PC-3 (cell line): ENCODE data around the gene NHS. TPM values are rescaled to one million over a fixed set of nuclear protein-coding genes. Genes with fewer than 3 reads are reported as not detected.

ENCODE experiments used
- ATAC-seq: fragments of 200-7000 bp; cut with Tn5 transposase; 2 replicates; pipeline ENCODE4 v1.9.1; 2020; ENCODE audit warnings: mild to moderate bottlenecking, moderate library complexity
- BruUV-seq: library from RNA; stranded (reverse); fragments of 400-500 nt; replicated peaks from 2 replicates; lab custom pipeline; 2021; lab: Mats Ljungman, UMichigan
- CTCF ChIA-PET: fragments of 300-600 bp; sonication (Branson Sonifier 250); formaldehyde crosslinking; loops from one replicate; lab custom pipeline; 2022; ENCODE audit warnings: antibody characterized with exemption; lab: Charles Lee
- POLR2A ChIA-PET: fragments of 300-600 bp; sonication (Branson Sonifier 250); formaldehyde crosslinking; loops from one replicate; lab custom pipeline; 2022; ENCODE audit warnings: antibody characterized with exemption; ENCODE audit not compliant: unreplicated experiment; lab: Charles Lee
- DNase-seq: peaks from one replicate; pipeline ENCODE4 v3.0.0-alpha.2; 2015
- H2AFZ ChIP-seq: fragments of 300-600 bp; sonication (generic); 2 replicates; pipeline ENCODE4 v1.6.0; 2016; ENCODE audit warnings: antibody characterized with exemption, low read length
- H3F3A ChIP-seq: fragments of 300-600 bp; sonication (generic); one replicate; pipeline ENCODE4 v1.6.0; 2017; ENCODE audit warnings: antibody characterized with exemption, low read length, control low read depth, mild to moderate bottlenecking; ENCODE audit not compliant: unreplicated experiment
- H3K27ac ChIP-seq: fragments of 300-600 bp; sonication (generic); 2 replicates; pipeline ENCODE4 v1.5.1; 2016; ENCODE audit warnings: mild to moderate bottlenecking, low read length
- H3K27me3 ChIP-seq: fragments of 300-600 bp; sonication (generic); 2 replicates; pipeline ENCODE4 v1.6.1; 2016; ENCODE audit warnings: low read length, mixed read lengths
- H3K36me3 ChIP-seq: fragments of 300-600 bp; sonication (generic); 2 replicates; pipeline ENCODE4 v1.6.1; 2016; ENCODE audit warnings: low read depth, mixed run types, low read length, mixed read lengths
- H3K4me1 ChIP-seq: fragments of 300-600 bp; sonication (generic); 2 replicates; pipeline ENCODE4 v1.5.1; 2016; ENCODE audit warnings: low read length; ENCODE audit not compliant: insufficient read depth
- H3K4me2 ChIP-seq: fragments of 300-600 bp; sonication (generic); 2 replicates; pipeline ENCODE4 v1.6.0; 2016; ENCODE audit warnings: low read length
- H3K4me3 ChIP-seq: fragments of 300-600 bp; sonication (generic); 2 replicates; pipeline ENCODE4 v1.5.1; 2016; ENCODE audit warnings: mild to moderate bottlenecking, low read length, mixed read lengths
- H3K79me2 ChIP-seq: fragments of 300-600 bp; sonication (generic); 2 replicates; pipeline ENCODE4 v1.6.1; 2017; ENCODE audit warnings: low read length, mixed read lengths
- H3K9ac ChIP-seq: fragments of 300-600 bp; sonication (generic); 2 replicates; pipeline ENCODE4 v1.6.0; 2016; ENCODE audit warnings: mild to moderate bottlenecking, low read length
- H3K9me2 ChIP-seq: fragments of 300-600 bp; sonication (generic); replicated peaks from 2 replicates; pipeline ENCODE4 v1.6.1; 2016; ENCODE audit warnings: mixed run types, low read length, mixed read lengths
- H3K9me3 ChIP-seq: fragments of 300-600 bp; sonication (generic); 2 replicates; pipeline ENCODE4 v1.6.1; 2016; ENCODE audit warnings: low read length, mixed read lengths
- H4K20me1 ChIP-seq: fragments of 300-600 bp; sonication (generic); 2 replicates; pipeline ENCODE4 v1.6.1; 2016; ENCODE audit warnings: low read length, mixed read lengths
- CTCF ChIP-seq: fragments of 300-600 bp; sonication (generic); conservative IDR thresholded peaks from 2 replicates; pipeline ENCODE4 v1.5.1; 2017; ENCODE audit warnings: antibody characterized with exemption, low read depth, mild to moderate bottlenecking, low read length
- EZH2 ChIP-seq: fragments of 300-600 bp; sonication (generic); IDR thresholded peaks from one replicate; pipeline ENCODE4 v1.6.1; 2017; ENCODE audit warnings: antibody characterized with exemption, mild to moderate bottlenecking, low read length; ENCODE audit not compliant: unreplicated experiment
- EZH2phosphoT487 ChIP-seq: fragments of 300-600 bp; sonication (generic); IDR thresholded peaks from 2 replicates; pipeline ENCODE4 v1.6.1; 2018; ENCODE audit warnings: mild to moderate bottlenecking, antibody characterized with exemption, low read length, borderline replicate concordance
- intact Hi-C: fragments of 100-400 bp; cut with micrococcal nuclease; formaldehyde crosslinking; loops from 2 replicates; pipeline ENCODE4 v1.9.0; 2023
- total RNA-seq: library from RNA; depleted of rRNA; stranded (reverse); fragments of >200 nt; gene quantifications from 2 replicates; pipeline ENCODE4 v1.2.3, GENCODE V29; 2014

NHS gene
- total RNA-seq, 1 experiment from 2014 or later, result 4.9 TPM

GRCh38 chrX:17718649-17719165 is 343.7 kb downstream of the NHS start:
- H3K79me2 ChIP-seq, result no peaks in the 10 kb centered on the region
- no peaks in the 10 kb centered on the region for H3K27me3 ChIP-seq
- H3K4me2 ChIP-seq, result no peak overlapping the region
- no peaks in the 10 kb centered on the region for H3F3A ChIP-seq
- no peak overlapping the region for H3K9ac ChIP-seq
- BruUV-seq, result no TSS peak
- no peaks in the 10 kb centered on the region for H3K9me2 ChIP-seq
- CTCF ChIA-PET, result no interaction called here
- intact Hi-C loops, result no loop called here
- DNase-seq (no peak), ATAC-seq (no peak)
- H4K20me1 ChIP-seq, result no peaks in the 10 kb centered on the region
- no peaks in the 10 kb centered on the region for H3K9me3 ChIP-seq
- H2AFZ ChIP-seq, result no peak overlapping the region
- no peak for TF ChIP-seq EZH2phosphoT487
- no peak for TF ChIP-seq CTCF
- TF ChIP-seq EZH2, result no peak
- no peak overlapping the region for H3K27ac ChIP-seq
- no peaks in the 10 kb centered on the region for H3K36me3 ChIP-seq
- POLR2A ChIA-PET, result no interaction called here
- no peak overlapping the region for H3K4me3 ChIP-seq
- no peaks in the 10 kb centered on the region for H3K4me1 ChIP-seq

- ChIA-PET CTCF (no interaction called here), POLR2A (no interaction called here)
- BruUV-seq, result no TSS peak
- DNase-seq (no peak), ATAC-seq (no peak)
- Histone ChIP-seq H3K36me3 (no peaks in the 10 kb centered on the region), H2AFZ (no peak overlapping the region), H3K27ac (no peak overlapping the region), H3K9ac (no peak overlapping the region), H3K9me2 (no peaks in the 10 kb centered on the region), H3K9me3 (no peaks in the 10 kb centered on the region), H3K4me2 (no peak overlapping the region), H4K20me1 (no peaks in the 10 kb centered on the region), H3F3A (no peaks in the 10 kb centered on the region), H3K79me2 (no peaks in the 10 kb centered on the region), H3K4me1 (no peaks in the 10 kb centered on the region), H3K4me3 (no peak overlapping the region), H3K27me3 (no peaks in the 10 kb centered on the region)
- intact Hi-C loops, result no loop called here
- no peak for TF ChIP-seq CTCF
- TF ChIP-seq EZH2phosphoT487, result no peak
- no peak for TF ChIP-seq EZH2
Measured at GRCh38 chrX:17719711-17720110, 344.7 kb downstream of the NHS start.

- no peaks in the 10 kb centered on the region for H3K79me2 ChIP-seq
Measured at GRCh38 chrX:17721715-17722114, 346.7 kb downstream of the NHS start.

More at GRCh38 chrX:17721715-17722114, 346.7 kb downstream of the NHS start:
- no peaks in the 10 kb centered on the region for H3K9me2 ChIP-seq
- DNase-seq, result no peak
- no peaks in the 10 kb centered on the region for H4K20me1 ChIP-seq
- POLR2A ChIA-PET, result no interaction called here
- BruUV-seq, result no TSS peak
- TF ChIP-seq EZH2phosphoT487 (no peak), EZH2 (no peak), CTCF (no peak)
- CTCF ChIA-PET, result no interaction called here
- no peaks in the 10 kb centered on the region for H3K36me3 ChIP-seq
- no peak overlapping the region for H3K27ac ChIP-seq
- H3K4me2 ChIP-seq, result no peak overlapping the region
- H3K4me3 ChIP-seq, result no peak overlapping the region
- H3K4me1 ChIP-seq, result no peaks in the 10 kb centered on the region
- intact Hi-C loops, result no loop called here
- no peaks in the 10 kb centered on the region for H3F3A ChIP-seq
- no peak overlapping the region for H3K9ac ChIP-seq
- no peaks in the 10 kb centered on the region for H3K9me3 ChIP-seq
- H3K27me3 ChIP-seq, result no peaks in the 10 kb centered on the region
- no peak for ATAC-seq
- H2AFZ ChIP-seq, result no peak overlapping the region
